NK-92 (cell line): Measurements from ENCODE around the gene KLHDC3.
"Not testable (repeated sequence)": the region's sequence is repeated elsewhere in the genome, so short reads cannot be mapped to it uniquely, and the experiment has no call there.

Experiments
- DNase-seq: peaks from one replicate; lab custom pipeline; 2025; ENCODE audit not compliant: unreplicated experiment; lab: John Stamatoyannopoulos, UW

Gene KLHDC3

GRCh38 chr6:42987533-42988451 lies 26.3 kb upstream of the KLHDC3 start:
- no peak for DNase-seq

GRCh38 chr6:42988486-42989020 lies 25.5 kb upstream of the KLHDC3 start:
- no peak for DNase-seq

- no peak for DNase-seq
Measured at GRCh38 chr6:42989923-42990322, 24.1 kb upstream of the KLHDC3 start.

- DNase-seq = no peak
Measured at GRCh38 chr6:42993445-42993844, 20.6 kb upstream of the KLHDC3 start.

- no peak for DNase-seq
Measured at GRCh38 chr6:42996513-42996912, 17.5 kb upstream of the KLHDC3 start.

- not testable (repeated sequence) for DNase-seq
Measured at GRCh38 chr6:42998205-42998604, 15.8 kb upstream of the KLHDC3 start.

- DNase-seq = no peak
Measured at GRCh38 chr6:43001843-43002242, 12.2 kb upstream of the KLHDC3 start.

- DNase-seq = no peak
Measured at GRCh38 chr6:43005844-43006243, 8.2 kb upstream of the KLHDC3 start.

- no peak for DNase-seq
Measured at GRCh38 chr6:43006251-43006650, 7.8 kb upstream of the KLHDC3 start.

GRCh38 chr6:43007126-43007525 lies 6.9 kb upstream of the KLHDC3 start:
- no peak for DNase-seq

GRCh38 chr6:43009124-43009523 lies 4.9 kb upstream of the KLHDC3 start:
- DNase-seq = no peak

GRCh38 chr6:43011207-43011606 lies 2.8 kb upstream of the KLHDC3 start:
- no peak for DNase-seq

- no peak for DNase-seq
Measured at GRCh38 chr6:43012364-43012763, 1.7 kb upstream of the KLHDC3 start.

- no peak for DNase-seq
Measured at GRCh38 chr6:43013097-43013842, 779 bp upstream of the KLHDC3 start.

- no peak for DNase-seq
Measured at GRCh38 chr6:43014434-43014909, 423 bp downstream of the KLHDC3 start.

- DNase-seq = no peak
Measured at GRCh38 chr6:43016176-43016942, 2.3 kb downstream of the KLHDC3 start.

GRCh38 chr6:43016943-43017334 lies 2.9 kb downstream of the KLHDC3 start:
- no peak for DNase-seq

GRCh38 chr6:43019152-43019551 lies 5.1 kb downstream of the KLHDC3 start:
- no peak for DNase-seq

GRCh38 chr6:43020052-43020705 lies 6.1 kb downstream of the KLHDC3 start:
- no peak for DNase-seq

GRCh38 chr6:43020847-43021246 lies 6.8 kb downstream of the KLHDC3 start:
- DNase-seq = no peak
